GM19043 (cell line): ENCODE results near the gene TSC22D4.
"Not testable (repeated sequence)": the region's sequence is repeated elsewhere in the genome, so short reads cannot be mapped to it uniquely, and the experiment has no call there.

Experiments used
- ATAC-seq: cut with Tn5 transposase; IDR thresholded peaks from one replicate; pipeline ENCODE4 v1.9.1; 2021; ENCODE audit warnings: low read depth; ENCODE audit not compliant: unreplicated experiment

TSC22D4 gene

DNA sequence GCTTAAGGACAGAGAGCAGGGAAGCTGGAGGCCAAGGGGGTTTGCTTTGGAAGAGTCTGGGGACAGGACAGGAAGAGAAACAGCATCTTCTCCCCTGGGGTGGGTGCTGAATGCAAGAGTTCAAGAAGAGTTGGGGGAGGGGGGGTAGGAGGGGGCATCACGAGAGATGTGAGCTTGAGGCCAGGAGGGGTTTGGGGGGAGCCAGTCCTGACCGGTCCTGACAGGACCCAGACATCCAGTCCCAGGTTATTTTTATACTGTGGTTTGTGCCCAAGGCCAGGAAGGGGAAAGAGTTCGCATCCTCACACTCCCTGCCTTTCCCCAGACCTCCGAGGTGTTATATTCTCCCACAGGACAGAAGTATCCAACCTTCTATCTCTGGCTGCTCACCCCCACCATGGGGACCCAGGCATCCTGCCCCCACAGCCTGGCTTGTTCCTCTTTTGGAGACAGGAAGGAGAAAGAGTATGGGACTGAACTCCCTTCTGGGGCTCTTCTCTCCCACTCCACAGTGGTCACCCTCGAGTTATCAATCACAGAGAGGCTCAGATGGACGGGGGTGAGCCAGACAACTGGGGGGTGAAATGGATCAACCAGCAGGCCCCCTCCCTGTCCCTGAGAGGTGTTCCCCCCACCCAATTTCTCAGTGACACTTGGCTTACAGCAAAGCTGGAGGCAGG is 2.8 kb downstream of the TSC22D4 start:
- no peak for ATAC-seq

DNA sequence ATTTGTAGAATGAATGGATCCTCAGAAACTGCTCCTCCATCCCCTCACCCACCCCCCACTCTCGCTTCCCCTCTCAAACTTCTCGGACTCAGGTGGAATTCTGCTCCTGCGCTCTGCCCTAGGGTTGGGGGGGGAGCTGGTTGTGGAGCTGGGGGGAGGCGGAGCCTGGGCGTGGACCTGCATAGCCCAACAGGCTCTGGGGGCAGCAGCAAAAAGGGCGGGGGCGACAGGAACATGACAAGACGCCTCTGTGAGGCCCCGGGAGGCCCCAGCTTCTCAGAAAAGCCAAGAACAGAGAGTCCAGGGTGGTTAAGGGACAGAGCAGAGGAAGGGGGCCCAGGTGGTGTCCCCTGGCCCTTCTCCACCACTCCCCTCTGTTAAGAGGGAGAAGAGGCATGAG is 3.5 kb downstream of the TSC22D4 start:
- ATAC-seq = no peak

DNA sequence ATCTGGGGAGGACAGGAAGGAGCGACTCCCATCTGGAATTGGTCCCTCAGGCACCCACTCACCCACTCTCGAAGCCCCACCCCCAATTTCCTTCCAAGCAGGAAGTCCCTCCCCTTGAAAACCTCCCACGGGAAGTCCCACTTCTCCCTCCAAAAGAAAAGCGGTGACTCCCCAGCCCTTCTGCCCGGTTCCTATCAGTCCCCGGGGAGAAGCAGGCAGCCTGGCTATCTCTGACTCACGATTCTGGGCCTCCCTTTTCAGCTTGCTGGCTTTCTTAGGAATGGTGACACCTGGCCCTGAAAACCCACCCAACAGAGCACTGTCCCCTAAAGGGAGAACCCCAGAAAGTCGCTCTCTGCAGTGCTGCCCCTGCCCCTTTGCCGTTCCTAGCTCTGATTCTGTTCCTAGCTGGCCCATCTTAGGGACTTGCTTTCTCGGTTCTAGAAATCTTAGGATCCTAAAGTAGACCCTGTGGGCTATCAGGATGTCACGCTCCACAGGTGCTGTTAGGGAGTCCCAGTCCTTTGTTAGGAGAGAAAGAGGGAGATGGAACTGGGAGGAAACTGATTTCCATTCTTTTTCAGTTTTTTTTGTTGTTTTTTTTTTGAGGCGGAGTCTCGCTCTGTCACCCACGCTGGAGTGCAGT is 6.0 kb downstream of the TSC22D4 start:
- ATAC-seq = no peak

DNA sequence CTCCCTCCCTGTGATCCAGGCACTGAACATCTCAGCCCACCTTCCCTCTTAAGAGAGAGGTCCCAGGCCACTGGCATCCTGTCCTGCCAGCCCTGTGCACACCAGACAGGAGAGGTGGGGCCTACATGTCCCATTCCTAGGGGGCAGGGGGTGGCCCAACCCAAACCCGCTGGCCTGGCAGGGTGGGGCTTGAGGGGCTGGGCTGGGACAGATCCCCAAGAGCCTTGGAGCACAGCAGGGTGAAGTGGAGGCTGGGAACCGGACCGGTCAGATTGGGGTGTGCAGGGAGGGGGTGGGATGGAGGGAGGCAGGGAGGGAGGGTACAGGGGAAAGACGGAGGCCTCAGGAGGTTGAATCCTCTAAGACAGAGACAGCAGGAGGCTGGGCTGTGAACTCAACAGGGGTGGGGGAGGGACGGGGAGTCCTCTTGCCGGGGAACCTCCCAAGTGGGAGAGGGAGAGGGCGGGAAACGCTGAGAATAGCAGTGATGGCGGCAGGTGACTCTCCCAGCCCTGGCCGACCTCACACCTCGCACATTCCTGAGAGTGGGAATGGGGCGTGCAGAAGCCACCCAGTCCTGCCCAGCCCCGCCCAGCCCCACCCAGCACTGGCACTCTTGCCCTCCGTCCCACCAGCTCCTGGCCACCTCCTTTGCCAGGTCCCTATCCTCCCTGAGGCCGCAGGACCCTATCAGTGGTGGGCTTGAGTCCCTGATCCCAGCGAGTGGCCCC is 6.7 kb downstream of the TSC22D4 start:
- no peak for ATAC-seq

GRCh38 chr7:100471021-100471420 is 8.0 kb downstream of the TSC22D4 start:
- no peak for ATAC-seq

- ATAC-seq = no peak
Measured at GRCh38 chr7:100469227-100470044, 9.6 kb downstream of the TSC22D4 start.

DNA sequence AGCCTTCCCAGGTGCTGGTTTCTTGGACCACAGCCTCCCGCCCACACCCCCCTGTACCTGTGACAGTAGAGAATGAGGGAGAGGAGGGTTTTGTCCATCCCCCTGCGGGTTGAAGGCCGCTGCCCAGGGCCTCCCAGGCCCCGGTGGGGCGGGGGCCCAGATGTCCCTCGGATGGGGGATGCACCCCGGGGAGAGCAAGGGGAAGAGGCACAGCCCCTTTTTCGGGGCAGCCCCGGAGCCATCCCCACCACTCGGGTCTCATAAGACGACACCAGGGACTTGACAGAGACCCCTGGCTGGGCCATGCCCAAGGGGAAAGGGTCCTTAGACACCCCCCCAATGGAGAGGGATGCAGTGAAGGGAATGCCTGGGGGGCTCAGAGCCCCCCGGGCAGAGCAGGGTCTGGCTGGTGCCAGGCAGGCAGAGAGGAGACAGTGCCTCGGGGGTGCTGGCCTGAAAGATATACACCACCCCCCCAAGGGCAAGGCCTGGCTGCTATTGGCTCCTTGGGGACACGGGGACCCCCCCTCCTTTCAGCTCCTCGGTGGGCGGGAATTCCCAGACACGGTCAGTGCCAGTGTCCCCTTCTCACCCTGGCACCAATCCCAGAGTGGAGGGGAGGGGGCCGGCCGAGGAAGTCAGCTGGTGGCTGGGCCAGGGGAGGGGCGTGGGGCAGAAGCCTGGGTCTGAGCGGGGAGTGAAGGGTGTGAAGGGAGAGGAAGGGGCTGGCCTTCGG is 11.2 kb downstream of the TSC22D4 start:
- ATAC-seq = no peak

GRCh38 chr7:100466653-100467605 is 12.1 kb downstream of the TSC22D4 start:
- ATAC-seq = no peak

- no peak for ATAC-seq
Measured at GRCh38 chr7:100465702-100466311, 13.2 kb downstream of the TSC22D4 start.

- ATAC-seq = no peak
Measured at GRCh38 chr7:100465299-100465698, 13.7 kb downstream of the TSC22D4 start.

GRCh38 chr7:100464791-100465190 is 14.2 kb downstream of the TSC22D4 start:
- ATAC-seq = no peak

DNA sequence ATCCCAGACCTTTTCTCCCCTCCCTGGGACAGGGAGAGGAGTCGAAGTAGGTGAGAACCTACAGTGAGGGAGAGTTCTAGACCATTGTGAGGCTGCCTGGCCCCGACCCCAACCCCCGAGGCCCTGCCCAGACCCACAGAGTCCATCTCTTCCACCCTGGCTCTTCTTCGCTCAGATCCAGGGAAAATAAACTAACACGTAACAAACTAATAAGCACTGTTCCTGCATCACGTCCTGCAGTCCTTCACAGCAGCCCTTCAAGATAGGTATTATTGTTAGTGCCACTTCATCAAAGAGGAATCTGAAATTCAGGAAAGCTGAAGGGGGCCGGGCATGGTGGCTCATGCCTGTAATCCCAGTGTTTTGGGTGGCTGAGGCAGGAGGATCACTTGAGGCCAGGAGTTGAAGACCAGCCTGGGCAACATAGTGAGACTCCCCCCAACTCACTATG is 14.8 kb downstream of the TSC22D4 start, which contains the start of gene SPACDR:
TSS of gene SPACDR (minus strand) at position 51 of the 451 bp plus-strand sequence. CDS start 235 bp downstream, outside the sequence.
- ATAC-seq = no peak

- ATAC-seq = no peak
Measured at GRCh38 chr7:100457033-100457432, 22.0 kb downstream of the TSC22D4 start.

GRCh38 chr7:100456562-100456961 is 22.5 kb downstream of the TSC22D4 start:
- ATAC-seq = no peak

- ATAC-seq = no peak
Measured at GRCh38 chr7:100455206-100455605, 23.8 kb downstream of the TSC22D4 start.

DNA sequence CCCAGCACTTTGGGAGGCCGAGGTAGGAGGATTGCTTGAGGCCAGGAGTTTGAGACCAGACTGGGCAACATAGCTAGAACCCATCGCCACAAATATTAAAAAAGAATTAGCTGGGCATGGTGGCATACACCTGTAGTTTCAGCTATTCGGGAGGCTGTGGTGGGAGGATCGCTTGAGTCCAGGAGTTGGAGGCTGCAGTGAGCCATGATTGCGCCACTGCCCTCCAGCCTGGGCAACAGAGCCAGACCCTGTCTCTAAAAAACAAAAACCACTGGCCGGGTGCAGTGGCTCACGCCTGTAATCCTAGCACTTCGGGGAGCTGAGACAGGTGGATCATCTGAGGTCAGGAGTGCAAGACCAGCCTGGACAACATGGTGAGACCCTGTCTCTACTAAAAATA is 25.2 kb downstream of the TSC22D4 start:
- not testable (repeated sequence) for ATAC-seq

GRCh38 chr7:100452513-100452912 is 26.5 kb downstream of the TSC22D4 start:
- ATAC-seq = no peak

GRCh38 chr7:100449190-100449795 is 29.7 kb downstream of the TSC22D4 start:
- ATAC-seq = no peak
